Astrocyte (in vitro differentiated cells and primary cell): Measurements from ENCODE around the gene TLN1. TPM values are rescaled to one million over a fixed set of nuclear protein-coding genes. Genes with fewer than 3 reads are reported as not detected.

ENCODE experiments used
- DNase-seq: peaks from one replicate; pipeline ENCODE4 v3.0.0-alpha.2; 2010; ENCODE audit warnings: low read depth
- FAIRE-seq: peaks from 2 replicates; lab custom pipeline; 2011; peaks lifted over from hg19 to GRCh38; lab: Jason Lieb, UNC
- H2AFZ ChIP-seq: 2 replicates; pipeline ENCODE4 v1.6.0; 2012; ENCODE audit warnings: low read depth, low read length, inconsistent platforms
- H3K27ac ChIP-seq: 2 replicates; pipeline ENCODE4 v1.5.1; 2011; ENCODE audit warnings: low read depth, low read length, inconsistent platforms
- H3K27me3 ChIP-seq: 2 replicates; pipeline ENCODE4 v1.6.0; 2011; ENCODE audit warnings: low read length, inconsistent platforms; ENCODE audit not compliant: insufficient read depth
- H3K36me3 ChIP-seq: 2 replicates; pipeline ENCODE4 v1.5.1; 2011; ENCODE audit warnings: low read length, inconsistent platforms; ENCODE audit not compliant: insufficient read depth
- H3K4me1 ChIP-seq: 2 replicates; pipeline ENCODE4 v1.5.1; 2011; ENCODE audit warnings: low read length, inconsistent platforms; ENCODE audit not compliant: insufficient read depth
- H3K4me2 ChIP-seq: 2 replicates; pipeline ENCODE4 v1.6.0; 2012; ENCODE audit warnings: low read length, inconsistent platforms
- H3K4me3 ChIP-seq: 2 replicates; pipeline ENCODE4 v1.5.1; 2011; ENCODE audit warnings: low read depth, mild to moderate bottlenecking, low read length, inconsistent platforms; ENCODE audit not compliant: insufficient read depth
- H3K79me2 ChIP-seq: 2 replicates; pipeline ENCODE4 v1.6.0; 2012; ENCODE audit warnings: mild to moderate bottlenecking, low read length, inconsistent platforms; ENCODE audit not compliant: insufficient read depth
- H3K9ac ChIP-seq: 2 replicates; pipeline ENCODE4 v1.6.0; 2012; ENCODE audit warnings: mild to moderate bottlenecking, low read length, inconsistent platforms
- H3K9me3 ChIP-seq: 2 replicates; pipeline ENCODE4 v1.5.1; 2012; ENCODE audit warnings: low read depth, mild to moderate bottlenecking, low read length, inconsistent platforms; ENCODE audit not compliant: insufficient read depth
- H4K20me1 ChIP-seq: 2 replicates; pipeline ENCODE4 v1.6.0; 2012; ENCODE audit warnings: low read length, inconsistent platforms; ENCODE audit not compliant: insufficient read depth
- H3K27ac Mint-ChIP-seq: one replicate; pipeline ENCODE4 v1.8.0; 2021; ENCODE audit warnings: mild to moderate bottlenecking, mixed read lengths; ENCODE audit not compliant: unreplicated experiment
- H3K27me3 Mint-ChIP-seq: one replicate; pipeline ENCODE4 v1.8.0; 2021; ENCODE audit warnings: low read depth, mixed read lengths; ENCODE audit not compliant: unreplicated experiment
- H3K36me3 Mint-ChIP-seq: one replicate; pipeline ENCODE4 v1.8.0; 2021; ENCODE audit warnings: low read depth, mixed read lengths; ENCODE audit not compliant: unreplicated experiment
- H3K4me1 Mint-ChIP-seq: one replicate; pipeline ENCODE4 v1.8.0; 2021; ENCODE audit warnings: low read depth, mixed read lengths; ENCODE audit not compliant: unreplicated experiment
- H3K4me3 Mint-ChIP-seq: one replicate; pipeline ENCODE4 v1.8.0; 2021; ENCODE audit warnings: mild to moderate bottlenecking, moderate library complexity, mixed read lengths; ENCODE audit not compliant: unreplicated experiment
- H3K9me3 Mint-ChIP-seq: one replicate; pipeline ENCODE4 v1.8.0; 2021; ENCODE audit warnings: mild to moderate bottlenecking, mixed read lengths; ENCODE audit not compliant: unreplicated experiment
- CTCF ChIP-seq: IDR thresholded peaks from 2 replicates; pipeline ENCODE4 v1.5.1; 2011; ENCODE audit warnings: low read depth, mild to moderate bottlenecking, inconsistent platforms, low read length, moderate library complexity; ENCODE audit not compliant: insufficient read depth
- EZH2 ChIP-seq: IDR thresholded peaks from 2 replicates; pipeline ENCODE4 v1.6.1; 2012; ENCODE audit warnings: mild to moderate bottlenecking, low read length, inconsistent platforms; ENCODE audit not compliant: insufficient read depth
- total RNA-seq: library from RNA; stranded (reverse); gene quantifications from 2 replicates; pipeline ENCODE4 v1.2.1, GENCODE V29; 2021

The TLN1 gene
- total RNA-seq, 1 donor from 2014 or later = 525 TPM

GRCh38 chr9:35695943-35696401 is 36.0 kb downstream of the TLN1 start:
- no peaks in the 10 kb centered on the region for H3K9me3 Mint-ChIP-seq
- peaks cover 21% of the 10 kb centered on the region for H3K36me3 Mint-ChIP-seq
- Histone ChIP-seq H3K27me3 (no peaks in the 10 kb centered on the region), H3K79me2 (peaks cover 14% of the 10 kb centered on the region), H3K9ac (no peak overlapping the region), H3K36me3 (peaks cover 52% of the 10 kb centered on the region), H3K4me3 (no peak overlapping the region), H3K4me1 (peaks cover 16% of the 10 kb centered on the region), H4K20me1 (peaks cover 53% of the 10 kb centered on the region), H3K4me2 (no peak overlapping the region), H2AFZ (no peak overlapping the region), H3K27ac (peak overlapping the region; percentile 55), H3K9me3 (no peaks in the 10 kb centered on the region)
- no peaks in the 10 kb centered on the region for H3K27me3 Mint-ChIP-seq
- peaks cover 2% of the 10 kb centered on the region for H3K4me1 Mint-ChIP-seq
- peak; percentile 42 for DNase-seq
- H3K27ac Mint-ChIP-seq = peak overlapping the region; percentile 75
- H3K4me3 Mint-ChIP-seq = peak overlapping the region; percentile 27
- TF ChIP-seq CTCF (no peak), EZH2 (no peak)
- no peak for FAIRE-seq

- DNase-seq (no peak), FAIRE-seq (no peak)
- Histone ChIP-seq H3K27ac (peak overlapping the region; percentile 78), H3K4me1 (peaks cover 33% of the 10 kb centered on the region), H4K20me1 (peaks cover 42% of the 10 kb centered on the region), H3K9ac (peak overlapping the region; percentile 96), H3K9me3 (no peaks in the 10 kb centered on the region), H3K79me2 (peaks cover 36% of the 10 kb centered on the region), H3K4me2 (peak overlapping the region; percentile 100), H3K27me3 (no peaks in the 10 kb centered on the region), H3K36me3 (peaks cover 28% of the 10 kb centered on the region), H2AFZ (no peak overlapping the region), H3K4me3 (peak overlapping the region; percentile 56)
- Mint-ChIP-seq H3K4me1 (peaks cover 10% of the 10 kb centered on the region), H3K27ac (peak overlapping the region; percentile 79), H3K27me3 (no peaks in the 10 kb centered on the region), H3K36me3 (peaks cover 22% of the 10 kb centered on the region), H3K4me3 (peak overlapping the region; percentile 85), H3K9me3 (no peaks in the 10 kb centered on the region)
- TF ChIP-seq CTCF = no peak
- TF ChIP-seq EZH2 = no peak
These were observed 40.2 kb downstream of the TLN1 start for GRCh38 chr9:35691757-35692301.

- Histone ChIP-seq H3K9me3 (no peaks in the 10 kb centered on the region), H2AFZ (no peak overlapping the region), H3K79me2 (peaks cover 41% of the 10 kb centered on the region), H4K20me1 (peaks cover 42% of the 10 kb centered on the region), H3K27me3 (no peaks in the 10 kb centered on the region), H3K27ac (peak overlapping the region; percentile 78), H3K36me3 (peaks cover 28% of the 10 kb centered on the region), H3K4me2 (peak overlapping the region; percentile 100), H3K9ac (peak overlapping the region; percentile 96), H3K4me1 (peaks cover 38% of the 10 kb centered on the region), H3K4me3 (peak overlapping the region; percentile 56)
- no peaks in the 10 kb centered on the region for H3K9me3 Mint-ChIP-seq
- peak overlapping the region; percentile 85 for H3K4me3 Mint-ChIP-seq
- no peak for DNase-seq
- peaks cover 14% of the 10 kb centered on the region for H3K4me1 Mint-ChIP-seq
- TF ChIP-seq CTCF (no peak), EZH2 (no peak)
- FAIRE-seq = no peak
- H3K27ac Mint-ChIP-seq = peak overlapping the region; percentile 79
- H3K27me3 Mint-ChIP-seq = no peaks in the 10 kb centered on the region
- H3K36me3 Mint-ChIP-seq = peaks cover 19% of the 10 kb centered on the region
These were observed 40.7 kb downstream of the TLN1 start for GRCh38 chr9:35691334-35691650.
